HEK293 (cell line): Measurements from ENCODE around the gene CHL1.

Experiments
- KLF16 ChIP-seq: fragments of 450-650 bp; formaldehyde crosslinking; IDR thresholded peaks from 2 replicates; pipeline ENCODE4 v1.5.1; 2017; ENCODE audit warnings: missing biosample characterization, missing genetic modification characterization
- MYNN ChIP-seq: fragments of 450-650 bp; formaldehyde crosslinking; IDR thresholded peaks from 2 replicates; pipeline ENCODE4 v1.5.1; 2016; ENCODE audit warnings: missing biosample characterization, missing genetic modification characterization, borderline replicate concordance
- PRDM1 ChIP-seq: fragments of 450-650 bp; formaldehyde crosslinking; IDR thresholded peaks from 2 replicates; pipeline ENCODE4; 2016; ENCODE audit warnings: missing biosample characterization, missing genetic modification characterization
- SCRT1 ChIP-seq: fragments of 450-650 bp; formaldehyde crosslinking; IDR thresholded peaks from 2 replicates; pipeline ENCODE4 v1.5.1; 2016; ENCODE audit warnings: missing biosample characterization, missing genetic modification characterization, borderline replicate concordance
- ZBTB7A ChIP-seq: fragments of 450-650 bp; formaldehyde crosslinking; IDR thresholded peaks from 2 replicates; pipeline ENCODE4 v1.5.1; 2016; ENCODE audit warnings: low read depth, missing biosample characterization, missing genetic modification characterization
- ZFHX2 ChIP-seq: fragments of 450-650 bp; formaldehyde crosslinking; conservative IDR thresholded peaks from 2 replicates; pipeline ENCODE4 v1.5.1; 2016; ENCODE audit warnings: missing biosample characterization, missing genetic modification characterization
- ZFP37 ChIP-seq: fragments of 450-650 bp; formaldehyde crosslinking; IDR thresholded peaks from 2 replicates; pipeline ENCODE4 v1.5.1; 2016; ENCODE audit warnings: missing biosample characterization, missing genetic modification characterization
- ZNF138 ChIP-seq: fragments of 450-650 bp; formaldehyde crosslinking; IDR thresholded peaks from 2 replicates; pipeline ENCODE4 v1.5.1; 2016; ENCODE audit warnings: missing biosample characterization, missing genetic modification characterization, borderline replicate concordance
- ZNF24 ChIP-seq: fragments of 450-650 bp; formaldehyde crosslinking; IDR thresholded peaks from 2 replicates; pipeline ENCODE4 v1.5.1; 2016; ENCODE audit warnings: missing biosample characterization, missing genetic modification characterization
- ZNF416 ChIP-seq: fragments of 450-650 bp; formaldehyde crosslinking; IDR thresholded peaks from 2 replicates; pipeline ENCODE4 v1.5.1; 2016; ENCODE audit warnings: missing biosample characterization, missing genetic modification characterization
- ZNF629 ChIP-seq: fragments of 450-650 bp; formaldehyde crosslinking; IDR thresholded peaks from 2 replicates; pipeline ENCODE4 v1.5.1; 2017; ENCODE audit warnings: missing biosample characterization, missing genetic modification characterization
- TF ChIP-seq, protein P1 (sequence below): fragments of 450-650 bp; formaldehyde crosslinking; IDR thresholded peaks from 2 replicates; pipeline ENCODE4 v1.5.1; 2017; ENCODE audit warnings: missing biosample characterization, mild to moderate bottlenecking, missing genetic modification characterization, moderate library complexity
- TF ChIP-seq, protein P2 (sequence below): fragments of 450-650 bp; formaldehyde crosslinking; IDR thresholded peaks from 2 replicates; pipeline ENCODE4 v1.5.1; 2016; ENCODE audit warnings: missing biosample characterization, missing genetic modification characterization
- TF ChIP-seq, protein P3 (sequence below): fragments of 450-650 bp; formaldehyde crosslinking; IDR thresholded peaks from 2 replicates; pipeline ENCODE4 v1.5.1; 2016; ENCODE audit warnings: missing biosample characterization, missing genetic modification characterization

DNA sequence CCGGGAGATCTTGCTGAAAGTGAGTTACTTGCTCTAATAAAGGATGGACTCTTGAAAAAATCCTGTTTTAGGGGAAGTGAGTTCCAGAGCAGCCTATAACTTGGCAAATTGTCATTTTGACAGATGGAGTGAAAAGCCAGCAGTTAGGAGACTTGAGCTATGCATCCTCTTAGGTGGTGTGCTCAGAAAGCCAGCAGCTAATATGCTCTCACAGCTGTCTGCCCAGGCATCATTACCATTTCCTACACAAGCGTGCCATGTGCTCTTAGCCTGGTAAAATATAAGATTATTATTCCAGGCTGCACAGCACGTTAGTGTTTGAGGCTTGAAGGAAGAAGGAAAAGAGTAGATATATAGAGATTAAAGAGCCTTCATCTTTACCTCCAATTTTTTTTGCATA, 151.0 kb downstream of the CHL1 start:
- TF ChIP-seq, protein P1, sequence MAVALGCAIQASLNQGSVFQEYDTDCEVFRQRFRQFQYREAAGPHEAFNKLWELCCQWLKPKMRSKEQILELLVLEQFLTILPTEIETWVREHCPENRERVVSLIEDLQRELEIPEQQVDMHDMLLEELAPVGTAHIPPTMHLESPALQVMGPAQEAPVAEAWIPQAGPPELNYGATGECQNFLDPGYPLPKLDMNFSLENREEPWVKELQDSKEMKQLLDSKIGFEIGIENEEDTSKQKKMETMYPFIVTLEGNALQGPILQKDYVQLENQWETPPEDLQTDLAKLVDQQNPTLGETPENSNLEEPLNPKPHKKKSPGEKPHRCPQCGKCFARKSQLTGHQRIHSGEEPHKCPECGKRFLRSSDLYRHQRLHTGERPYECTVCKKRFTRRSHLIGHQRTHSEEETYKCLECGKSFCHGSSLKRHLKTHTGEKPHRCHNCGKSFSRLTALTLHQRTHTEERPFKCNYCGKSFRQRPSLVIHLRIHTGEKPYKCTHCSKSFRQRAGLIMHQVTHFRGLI (tag by site-specific recombination), result no peak
- TF ChIP-seq ZNF416, result no peak
- TF ChIP-seq ZNF24 (tag by site-specific recombination), result no peak
- TF ChIP-seq, protein P2, sequence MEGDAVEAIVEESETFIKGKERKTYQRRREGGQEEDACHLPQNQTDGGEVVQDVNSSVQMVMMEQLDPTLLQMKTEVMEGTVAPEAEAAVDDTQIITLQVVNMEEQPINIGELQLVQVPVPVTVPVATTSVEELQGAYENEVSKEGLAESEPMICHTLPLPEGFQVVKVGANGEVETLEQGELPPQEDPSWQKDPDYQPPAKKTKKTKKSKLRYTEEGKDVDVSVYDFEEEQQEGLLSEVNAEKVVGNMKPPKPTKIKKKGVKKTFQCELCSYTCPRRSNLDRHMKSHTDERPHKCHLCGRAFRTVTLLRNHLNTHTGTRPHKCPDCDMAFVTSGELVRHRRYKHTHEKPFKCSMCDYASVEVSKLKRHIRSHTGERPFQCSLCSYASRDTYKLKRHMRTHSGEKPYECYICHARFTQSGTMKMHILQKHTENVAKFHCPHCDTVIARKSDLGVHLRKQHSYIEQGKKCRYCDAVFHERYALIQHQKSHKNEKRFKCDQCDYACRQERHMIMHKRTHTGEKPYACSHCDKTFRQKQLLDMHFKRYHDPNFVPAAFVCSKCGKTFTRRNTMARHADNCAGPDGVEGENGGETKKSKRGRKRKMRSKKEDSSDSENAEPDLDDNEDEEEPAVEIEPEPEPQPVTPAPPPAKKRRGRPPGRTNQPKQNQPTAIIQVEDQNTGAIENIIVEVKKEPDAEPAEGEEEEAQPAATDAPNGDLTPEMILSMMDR (tag by site-specific recombination), result no peak
- TF ChIP-seq ZNF629 (tag by site-specific recombination), result no peak
- TF ChIP-seq, protein P3, sequence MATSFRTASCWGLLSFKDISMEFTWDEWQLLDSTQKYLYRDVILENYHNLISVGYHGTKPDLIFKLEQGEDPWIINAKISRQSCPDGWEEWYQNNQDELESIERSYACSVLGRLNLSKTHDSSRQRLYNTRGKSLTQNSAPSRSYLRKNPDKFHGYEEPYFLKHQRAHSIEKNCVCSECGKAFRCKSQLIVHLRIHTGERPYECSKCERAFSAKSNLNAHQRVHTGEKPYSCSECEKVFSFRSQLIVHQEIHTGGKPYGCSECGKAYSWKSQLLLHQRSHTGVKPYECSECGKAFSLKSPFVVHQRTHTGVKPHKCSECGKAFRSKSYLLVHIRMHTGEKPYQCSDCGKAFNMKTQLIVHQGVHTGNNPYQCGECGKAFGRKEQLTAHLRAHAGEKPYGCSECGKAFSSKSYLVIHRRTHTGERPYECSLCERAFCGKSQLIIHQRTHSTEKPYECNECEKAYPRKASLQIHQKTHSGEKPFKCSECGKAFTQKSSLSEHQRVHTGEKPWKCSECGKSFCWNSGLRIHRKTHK, result no peak
- TF ChIP-seq ZFHX2 (tag by site-specific recombination), result no peak
- no peak for TF ChIP-seq ZNF138 (tag by site-specific recombination)
- no peak for TF ChIP-seq MYNN (tag by site-specific recombination)
- no peak for TF ChIP-seq PRDM1 (tag by site-specific recombination)
- TF ChIP-seq SCRT1, result no peak
- TF ChIP-seq ZBTB7A (tag by site-specific recombination), result no peak
- no peak for TF ChIP-seq KLF16 (tag by site-specific recombination)
- TF ChIP-seq ZFP37 (tag by site-specific recombination), result no peak
